SK-N-SH (cell line): ENCODE measurements around the gene ADAMTS17. TPM values are rescaled to one million over a fixed set of nuclear protein-coding genes. Genes with fewer than 3 reads are reported as not detected.

Experiments used
- CTCF ChIA-PET: fragments of 300-600, 350-600 bp; formaldehyde crosslinking; extraction: SDS; loops from one replicate; lab custom pipeline; 2021; lab: Yijun Ruan, JAX
- POLR2A ChIA-PET: fragments of 350-600 bp; sonication (Branson Sonifier 250); formaldehyde crosslinking; extraction: SDS; loops from one replicate; lab custom pipeline; 2020; ENCODE audit warnings: antibody characterized with exemption, inconsistent platforms; lab: Yijun Ruan, JAX
- DNase-seq: peaks from one replicate; pipeline ENCODE4 v3.0.0; 2012
- H2AFZ ChIP-seq: fragments of 200-600 bp; sonication (generic); 2 replicates; pipeline ENCODE4 v1.8.1; 2016; ENCODE audit warnings: antibody characterized with exemption, mild to moderate bottlenecking, low read depth
- H3F3A ChIP-seq: fragments of 200-600 bp; sonication (generic); replicated peaks from 2 replicates; pipeline ENCODE3; 2016; ENCODE audit warnings: antibody characterized with exemption, mild to moderate bottlenecking; ENCODE audit not compliant: insufficient read depth
- H3K27ac ChIP-seq, 2 experiments: fragments of 200-500 bp in 1 of 2; fragments of 200-600 bp in 1 of 2; sonication (Bioruptor generic) in 1 of 2; sonication (generic), shearing (Covaris generic) in 1 of 2; 2 replicates each; pipeline versions ENCODE4 v1.5.1 to v1.6.1; 2014 to 2016; ENCODE audit warnings: low read depth in 2 of 2, inconsistent platforms in 1 of 2, low read length in 1 of 2, mild to moderate bottlenecking in 1 of 2, mixed read lengths in 1 of 2
- H3K27me3 ChIP-seq: fragments of 200-600 bp; sonication (generic), shearing (Covaris generic); 2 replicates; pipeline ENCODE4 v1.6.1; 2016; ENCODE audit warnings: mixed run types; ENCODE audit not compliant: insufficient read depth
- H3K36me3 ChIP-seq, 2 experiments: fragments of 200-500 bp in 1 of 2; fragments of 200-600 bp in 1 of 2; sonication (Bioruptor generic) in 1 of 2; sonication (generic) in 1 of 2; replicated peaks in 1 of 2; 2 replicates each; pipeline versions ENCODE3 to v1.5.1; 2014 to 2016; ENCODE audit warnings: low read length in 1 of 2, mild to moderate bottlenecking in 1 of 2; ENCODE audit not compliant: insufficient read depth in 2 of 2, control insufficient read depth in 1 of 2
- H3K4me1 ChIP-seq, 2 experiments: fragments of 200-500 bp in 1 of 2; fragments of 200-600 bp in 1 of 2; sonication (Bioruptor generic) in 1 of 2; sonication (generic), shearing (Covaris generic) in 1 of 2; 2 replicates each; pipeline versions ENCODE4 v1.5.1 to v1.6.1; 2014 to 2016; ENCODE audit warnings: low read depth in 1 of 2, low read length in 1 of 2, mixed run types in 1 of 2; ENCODE audit not compliant: insufficient read depth in 2 of 2, control insufficient read depth in 1 of 2
- H3K4me2 ChIP-seq: fragments of 200-600 bp; sonication (generic), shearing (Covaris generic); 2 replicates; pipeline ENCODE4 v1.6.1; 2017; ENCODE audit warnings: mixed run types
- H3K4me3 ChIP-seq, 2 experiments: fragments of 200-500 bp in 1 of 2; fragments of 200-600 bp in 1 of 2; sonication (Bioruptor generic) in 1 of 2; sonication (generic), shearing (Covaris generic) in 1 of 2; 2 replicates each; pipeline versions ENCODE4 v1.5.1 to v1.8.1; 2014 to 2016; ENCODE audit warnings: low read depth in 2 of 2, inconsistent platforms in 1 of 2, low read length in 1 of 2, mild to moderate bottlenecking in 1 of 2, mixed read lengths in 1 of 2, moderate library complexity in 1 of 2
- H3K79me2 ChIP-seq: fragments of 200-600 bp; sonication (generic); 2 replicates; pipeline ENCODE4 v1.8.1; 2017; ENCODE audit warnings: mild to moderate bottlenecking; ENCODE audit not compliant: insufficient read depth
- H3K9ac ChIP-seq: fragments of 200-600 bp; sonication (generic); 2 replicates; pipeline ENCODE4 v1.6.1; 2017; ENCODE audit warnings: mixed run types
- H3K9me2 ChIP-seq: fragments of 200-600 bp; sonication (generic); 2 replicates; pipeline ENCODE4 v1.6.1; 2017; ENCODE audit warnings: mixed run types
- H3K9me3 ChIP-seq: fragments of 200-600 bp; sonication (generic); 2 replicates; pipeline ENCODE4 v1.6.1; 2017; ENCODE audit warnings: mixed run types, mild to moderate bottlenecking, moderate library complexity
- H4K20me1 ChIP-seq: fragments of 200-600 bp; sonication (generic); 2 replicates; pipeline ENCODE4 v1.6.1; 2017; ENCODE audit warnings: mild to moderate bottlenecking, mixed run types; ENCODE audit not compliant: insufficient read depth
- CHD2 ChIP-seq: fragments of 150-350 bp; IDR thresholded peaks from 2 replicates; pipeline ENCODE4 v1.6.1; 2018; ENCODE audit warnings: low read length; ENCODE audit not compliant: partially characterized antibody
- ELF1 ChIP-seq: IDR thresholded peaks from 2 replicates; pipeline ENCODE4 v1.4.0; 2012
- FOSL2 ChIP-seq: IDR thresholded peaks from 2 replicates; pipeline ENCODE4 v1.4.0; 2012; ENCODE audit warnings: low read depth, mild to moderate bottlenecking, moderate library complexity, borderline replicate concordance
- FOXJ3 ChIP-seq: sonication (generic); formaldehyde crosslinking; IDR thresholded peaks from 2 replicates; pipeline ENCODE4 v1.5.1; 2020; ENCODE audit warnings: mild to moderate bottlenecking, missing genetic modification reagents
- FOXM1 ChIP-seq: IDR thresholded peaks from 2 replicates; pipeline ENCODE4 v1.4.0; 2012; ENCODE audit warnings: low read depth, mild to moderate bottlenecking
- GATA2 ChIP-seq: sonication (generic); formaldehyde crosslinking; IDR thresholded peaks from 2 replicates; pipeline ENCODE4 v1.5.0; 2020; ENCODE audit warnings: mild to moderate bottlenecking, missing genetic modification reagents
- JUND ChIP-seq: IDR thresholded peaks from 2 replicates; pipeline ENCODE4 v1.4.0; 2012
- MXI1 ChIP-seq: IDR thresholded peaks from 2 replicates; pipeline ENCODE4 v1.6.1; 2012; ENCODE audit warnings: mild to moderate bottlenecking, low read depth, low read length, improper control_type of control experiment
- NRF1 ChIP-seq: IDR thresholded peaks from 2 replicates; pipeline ENCODE4 v1.6.1; 2012; ENCODE audit warnings: low read depth, mild to moderate bottlenecking, low read length
- PBX3 ChIP-seq: IDR thresholded peaks from 2 replicates; pipeline ENCODE4; 2012
- POLR2AphosphoS5 ChIP-seq: IDR thresholded peaks from 2 replicates; pipeline ENCODE4 v1.6.1; 2012; ENCODE audit warnings: low read depth, low read length
- RAD21 ChIP-seq: IDR thresholded peaks from 2 replicates; pipeline ENCODE4 v1.6.1; 2012; ENCODE audit warnings: mild to moderate bottlenecking, low read length
- RCOR1 ChIP-seq: fragments of 150-350 bp; IDR thresholded peaks from 2 replicates; pipeline ENCODE4 v1.6.1; 2017; ENCODE audit warnings: antibody characterized with exemption, low read length
- REST ChIP-seq: IDR thresholded peaks from 2 replicates; pipeline ENCODE4 v1.6.1; 2012; ENCODE audit warnings: mild to moderate bottlenecking, low read depth, low read length, moderate library complexity
- RFX5 ChIP-seq: IDR thresholded peaks from 2 replicates; pipeline ENCODE4 v1.6.1; 2012; ENCODE audit warnings: mild to moderate bottlenecking, improper control_type of control experiment, low read length
- RXRA ChIP-seq: IDR thresholded peaks from 2 replicates; pipeline ENCODE4 v1.4.0; 2012; ENCODE audit warnings: low read depth, mild to moderate bottlenecking, borderline replicate concordance
- TAF1 ChIP-seq: IDR thresholded peaks from 2 replicates; pipeline ENCODE4 v1.6.1; 2012; ENCODE audit warnings: low read depth, mild to moderate bottlenecking, low read length, moderate library complexity, borderline replicate concordance
- TCF12 ChIP-seq: IDR thresholded peaks from 2 replicates; pipeline ENCODE4 v1.4.0; 2012
- TEAD4 ChIP-seq: IDR thresholded peaks from 2 replicates; pipeline ENCODE4 v1.4.0; 2012; ENCODE audit warnings: mild to moderate bottlenecking, borderline replicate concordance; ENCODE audit not compliant: insufficient read depth
- WGBS: methylation state at CpG from one replicate; pipeline ENCODE4 v1.1.6; 2017; ENCODE audit warnings: low lambda C conversion rate; 5-methylcytosine and 5-hydroxymethylcytosine counted together
- polyA plus RNA-seq, 3 experiments: library from polyadenylated mRNA; depleted of rRNA; stranded (reverse); fragments of >200 nt; gene quantifications; 2 replicates each; pipeline ENCODE4 v1.2.3, GENCODE V29; 2012
- TF ChIP-seq, protein P1 (sequence below): IDR thresholded peaks from 2 replicates; pipeline ENCODE4 v1.4.0; 2012; ENCODE audit warnings: low read depth

ADAMTS17 gene
- polyA plus RNA-seq, 1 of the 3 experiments (the other 2 are of a cell fraction), result not detected

GRCh38 chr15:100115711-100116090 lies 226.1 kb downstream of the ADAMTS17 start:
- H4K20me1 ChIP-seq, result no peaks in the 10 kb centered on the region
- 52% methylated on average over 6 of the region's 6 CpGs for WGBS
- no peaks in the 10 kb centered on the region for H3K9me3 ChIP-seq
- H3F3A ChIP-seq, result no peaks in the 10 kb centered on the region
- H3K4me1 ChIP-seq, result peaks cover 0 to 19% of the 10 kb centered on the region in 2 experiments; a peak in 1 of 4 replicates
- no peaks in the 10 kb centered on the region for H3K79me2 ChIP-seq
- CTCF ChIA-PET, result interaction anchor here (0.6 to 1.4 kb wide), 4 partner anchors 14 to 227 kb away, joined by 3 read pairs; no protein-coding TSS in a partner anchor
- H2AFZ ChIP-seq, result no peak overlapping the region
- H3K4me2 ChIP-seq, result no peak overlapping the region
- no peak for DNase-seq
- H3K4me3 ChIP-seq, result no peak overlapping the region
- no peak overlapping the region for H3K27ac ChIP-seq
- no peak for TF ChIP-seq PBX3
- no peak for TF ChIP-seq TEAD4
- TF ChIP-seq JUND, result no peak
- TF ChIP-seq RAD21, result no peak
- TF ChIP-seq RCOR1, result no peak
- no peak for TF ChIP-seq CHD2
- TF ChIP-seq FOXJ3, result no peak
- TF ChIP-seq TAF1, result no peak
- no peak for TF ChIP-seq POLR2AphosphoS5
- no peak for TF ChIP-seq RFX5
- TF ChIP-seq ELF1, result no peak
- TF ChIP-seq, protein P1, sequence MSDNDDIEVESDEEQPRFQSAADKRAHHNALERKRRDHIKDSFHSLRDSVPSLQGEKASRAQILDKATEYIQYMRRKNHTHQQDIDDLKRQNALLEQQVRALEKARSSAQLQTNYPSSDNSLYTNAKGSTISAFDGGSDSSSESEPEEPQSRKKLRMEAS, result no peak
- TF ChIP-seq, all 33 proteins: peak for 0
- Histone ChIP-seq H3K36me3 (no peaks in the 10 kb centered on the region), H3K9ac (no peak overlapping the region), H3K27me3 (no peaks in the 10 kb centered on the region), H3K9me2 (no peaks in the 10 kb centered on the region)
- POLR2A ChIA-PET, result no interaction called here

GRCh38 chr15:100115066-100115710 lies 226.6 kb downstream of the ADAMTS17 start:
- Histone ChIP-seq H3F3A (no peaks in the 10 kb centered on the region), H3K36me3 (no peaks in the 10 kb centered on the region), H3K4me2 (no peak overlapping the region), H3K9me3 (no peaks in the 10 kb centered on the region), H3K4me1 (peaks cover 0 to 20% of the 10 kb centered on the region in 2 experiments; a peak in 1 of 4 replicates), H3K4me3 (no peak overlapping the region), H3K9ac (no peak overlapping the region), H3K27ac (no peak overlapping the region), H4K20me1 (no peaks in the 10 kb centered on the region), H3K9me2 (no peaks in the 10 kb centered on the region), H2AFZ (no peak overlapping the region), H3K79me2 (no peaks in the 10 kb centered on the region), H3K27me3 (no peaks in the 10 kb centered on the region)
- TF ChIP-seq FOSL2 (no peak), REST (no peak), MXI1 (no peak), TEAD4 (no peak), FOXM1 (no peak), RXRA (no peak), TCF12 (no peak), RCOR1 (no peak), NRF1 (no peak), GATA2 (no peak)
- TF ChIP-seq, protein P1, result no peak
- ChIA-PET CTCF (interaction anchor here (0.6 to 1.4 kb wide), 2 partner anchors 223 to 227 kb away, joined by 3 read pairs; no protein-coding TSS in a partner anchor), POLR2A (no interaction called here)
- DNase-seq, result no peak
- WGBS, result 52% methylated on average over 16 of the region's 19 CpGs
